ENCODE results near the gene FLT1.

Gene FLT1, protein sequence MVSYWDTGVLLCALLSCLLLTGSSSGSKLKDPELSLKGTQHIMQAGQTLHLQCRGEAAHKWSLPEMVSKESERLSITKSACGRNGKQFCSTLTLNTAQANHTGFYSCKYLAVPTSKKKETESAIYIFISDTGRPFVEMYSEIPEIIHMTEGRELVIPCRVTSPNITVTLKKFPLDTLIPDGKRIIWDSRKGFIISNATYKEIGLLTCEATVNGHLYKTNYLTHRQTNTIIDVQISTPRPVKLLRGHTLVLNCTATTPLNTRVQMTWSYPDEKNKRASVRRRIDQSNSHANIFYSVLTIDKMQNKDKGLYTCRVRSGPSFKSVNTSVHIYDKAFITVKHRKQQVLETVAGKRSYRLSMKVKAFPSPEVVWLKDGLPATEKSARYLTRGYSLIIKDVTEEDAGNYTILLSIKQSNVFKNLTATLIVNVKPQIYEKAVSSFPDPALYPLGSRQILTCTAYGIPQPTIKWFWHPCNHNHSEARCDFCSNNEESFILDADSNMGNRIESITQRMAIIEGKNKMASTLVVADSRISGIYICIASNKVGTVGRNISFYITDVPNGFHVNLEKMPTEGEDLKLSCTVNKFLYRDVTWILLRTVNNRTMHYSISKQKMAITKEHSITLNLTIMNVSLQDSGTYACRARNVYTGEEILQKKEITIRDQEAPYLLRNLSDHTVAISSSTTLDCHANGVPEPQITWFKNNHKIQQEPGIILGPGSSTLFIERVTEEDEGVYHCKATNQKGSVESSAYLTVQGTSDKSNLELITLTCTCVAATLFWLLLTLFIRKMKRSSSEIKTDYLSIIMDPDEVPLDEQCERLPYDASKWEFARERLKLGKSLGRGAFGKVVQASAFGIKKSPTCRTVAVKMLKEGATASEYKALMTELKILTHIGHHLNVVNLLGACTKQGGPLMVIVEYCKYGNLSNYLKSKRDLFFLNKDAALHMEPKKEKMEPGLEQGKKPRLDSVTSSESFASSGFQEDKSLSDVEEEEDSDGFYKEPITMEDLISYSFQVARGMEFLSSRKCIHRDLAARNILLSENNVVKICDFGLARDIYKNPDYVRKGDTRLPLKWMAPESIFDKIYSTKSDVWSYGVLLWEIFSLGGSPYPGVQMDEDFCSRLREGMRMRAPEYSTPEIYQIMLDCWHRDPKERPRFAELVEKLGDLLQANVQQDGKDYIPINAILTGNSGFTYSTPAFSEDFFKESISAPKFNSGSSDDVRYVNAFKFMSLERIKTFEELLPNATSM (N-terminal part only)

DNA sequence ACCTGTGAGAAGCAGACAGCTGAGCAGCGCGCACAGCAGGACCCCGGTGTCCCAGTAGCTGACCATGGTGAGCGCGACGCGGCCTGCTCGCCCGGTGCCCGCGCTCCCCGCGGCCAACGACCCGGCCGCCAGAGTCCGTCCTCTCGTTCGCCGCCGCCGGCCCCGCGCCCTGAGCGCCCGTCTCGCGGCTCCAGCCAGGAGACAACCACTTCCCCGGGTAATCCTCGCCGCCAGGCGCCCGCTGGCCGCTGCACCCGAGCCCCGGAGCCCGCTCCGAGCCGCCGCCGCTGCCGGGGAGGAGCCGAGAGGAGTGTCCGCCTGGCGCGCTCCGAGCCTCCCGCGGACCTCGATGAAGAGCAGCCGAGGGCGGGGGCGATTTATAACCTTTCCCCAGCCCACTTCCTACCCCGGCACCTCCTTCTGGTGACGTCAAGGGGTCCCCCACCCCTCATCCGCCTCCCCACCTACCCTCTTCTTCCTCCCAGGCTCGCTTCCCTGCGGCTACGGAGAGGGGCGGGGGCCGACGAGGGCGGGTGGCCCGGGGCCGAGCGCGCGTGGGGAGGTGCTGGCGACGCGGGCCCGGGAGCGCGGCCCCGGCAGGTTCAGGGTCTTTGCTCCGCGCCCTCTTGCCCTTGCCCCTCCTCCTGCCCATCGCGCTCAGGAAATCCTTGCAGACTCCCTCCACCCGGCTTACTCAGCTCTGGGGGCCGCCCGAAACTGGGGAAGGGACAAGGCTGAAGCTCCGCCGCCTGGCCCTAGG lies at the start of gene FLT1:
TSS of gene FLT1 (minus strand) at position 351 of the 760 bp plus-strand sequence. CDS start at position 66, 285 bp downstream.
- no peak for DNase-seq
- in situ Hi-C loops (cut with HindIII; ENCODE audit: low pct_ligation_motif_present, low pct_unique_long_range_greater_than_20kb, low sequenced_read_pairs), result no loop called here

DNA sequence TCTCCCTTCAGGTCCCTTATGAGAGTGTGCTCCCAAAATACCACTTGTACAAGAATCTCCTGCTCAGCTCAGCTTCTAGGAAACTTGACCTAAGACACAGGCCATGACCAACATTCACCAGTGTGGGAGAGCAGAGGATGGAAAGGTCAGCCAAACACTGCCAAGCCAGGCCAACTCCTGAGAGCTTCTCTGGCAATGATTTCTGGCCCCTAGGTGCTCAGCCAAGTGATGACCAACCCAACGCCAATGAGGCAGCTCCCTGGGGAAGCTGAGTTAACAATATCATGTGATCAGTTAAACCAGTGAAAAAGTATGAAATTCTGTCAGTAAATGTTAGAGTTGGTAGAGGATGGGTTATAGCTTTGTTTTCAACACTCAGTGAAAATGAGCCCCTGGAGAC lies 49.1 kb upstream of the FLT1 start:
- in situ Hi-C loops (cut with HindIII; ENCODE audit: low pct_ligation_motif_present, low pct_unique_long_range_greater_than_20kb, low sequenced_read_pairs), result no loop called here
- no peak for DNase-seq

DNA sequence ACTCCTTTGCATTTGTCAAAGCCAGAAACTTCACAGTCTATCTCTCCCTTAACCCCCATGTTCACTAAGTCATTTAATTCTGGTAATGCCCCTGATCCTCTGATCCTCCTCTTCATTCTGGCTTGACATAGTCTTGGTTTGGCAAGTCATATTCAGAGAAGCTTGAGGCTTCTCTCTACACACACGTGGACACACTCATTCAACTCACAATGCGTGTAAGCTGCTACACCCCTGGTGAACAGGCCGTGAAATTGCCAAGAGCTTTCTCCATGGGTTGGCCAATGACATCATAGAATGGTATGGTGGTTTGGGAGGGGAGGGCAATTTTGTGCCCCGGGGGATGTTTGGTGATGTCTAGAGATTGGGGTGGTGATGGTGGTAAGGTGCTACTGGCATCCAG lies 47.9 kb upstream of the FLT1 start:
- in situ Hi-C loops (cut with HindIII; ENCODE audit: low pct_ligation_motif_present, low pct_unique_long_range_greater_than_20kb, low sequenced_read_pairs), result no loop called here
- DNase-seq, result no peak

DNA sequence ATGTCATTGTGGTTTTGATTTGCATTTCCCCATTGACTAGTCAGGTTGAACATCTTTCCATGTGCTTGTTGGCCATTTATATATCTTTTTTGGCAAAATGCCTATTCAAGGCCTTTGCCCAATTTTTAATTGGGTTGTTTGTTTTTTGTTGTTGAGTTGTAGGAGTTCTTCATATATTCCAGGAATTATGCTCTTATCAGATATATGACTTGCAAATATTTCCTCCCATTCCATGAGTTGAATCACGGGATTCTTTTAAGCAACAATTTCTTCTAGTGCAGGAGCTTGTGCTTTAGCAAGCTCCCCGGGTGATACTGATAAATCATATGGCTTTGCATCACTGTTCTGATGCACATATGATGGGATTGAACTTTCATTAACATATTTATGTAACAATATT lies 47.0 kb upstream of the FLT1 start:
- DNase-seq, result no peak
- in situ Hi-C loops (cut with HindIII; ENCODE audit: low pct_ligation_motif_present, low pct_unique_long_range_greater_than_20kb, low sequenced_read_pairs), result no loop called here

DNA sequence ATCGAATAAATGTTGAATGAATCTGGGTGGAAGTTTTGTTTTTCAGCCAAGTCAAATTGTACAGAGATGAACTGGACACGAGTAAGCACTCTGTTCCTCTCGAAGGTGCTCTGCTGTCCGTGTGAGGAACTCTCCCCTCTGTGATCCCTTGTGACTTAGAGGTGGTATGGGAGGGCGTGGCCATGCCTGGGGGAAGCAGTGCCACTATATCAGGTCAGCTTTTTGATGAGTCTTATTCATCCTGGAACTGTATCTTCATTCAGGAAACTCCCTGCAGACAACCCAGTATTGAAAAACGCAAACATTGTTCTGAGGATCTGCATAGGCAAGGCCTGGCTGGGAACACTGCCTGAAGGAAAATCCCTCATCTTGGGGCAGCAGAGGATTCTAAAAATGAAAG lies 45.7 kb upstream of the FLT1 start:
- DNase-seq, result no peak
- in situ Hi-C loops (cut with HindIII; ENCODE audit: low pct_ligation_motif_present, low pct_unique_long_range_greater_than_20kb, low sequenced_read_pairs), result no loop called here

DNA sequence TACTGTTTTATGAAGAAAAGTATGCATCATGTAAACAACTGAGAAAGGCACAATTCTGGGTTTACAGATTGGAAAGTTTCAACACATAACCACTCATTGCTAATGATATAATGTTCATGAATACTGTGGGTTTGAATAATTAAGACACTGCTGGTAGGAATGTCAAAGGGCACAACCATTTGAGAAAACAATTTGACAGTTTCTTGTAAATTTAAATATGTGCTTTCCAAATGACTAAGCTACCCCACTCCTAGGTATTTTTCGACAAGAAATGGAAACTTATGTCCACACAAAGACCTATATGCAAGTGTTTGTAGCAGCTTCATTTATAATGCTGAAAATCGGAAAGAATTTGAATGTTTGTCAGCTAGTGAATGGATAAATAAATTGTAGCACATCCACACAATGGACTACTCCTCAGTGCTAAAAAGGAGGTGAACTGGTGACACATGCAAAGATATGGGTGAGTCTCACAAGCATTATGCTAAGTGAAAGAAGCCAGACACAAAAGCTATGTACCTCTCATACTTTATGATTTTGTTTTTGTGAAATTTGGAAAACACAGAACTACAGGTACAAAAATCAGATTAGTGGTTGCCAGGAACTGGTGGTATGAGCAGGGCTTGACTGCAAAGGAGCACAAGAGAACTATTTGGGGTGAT lies 44.8 kb upstream of the FLT1 start:
- in situ Hi-C loops (cut with HindIII; ENCODE audit: low pct_ligation_motif_present, low pct_unique_long_range_greater_than_20kb, low sequenced_read_pairs), result no loop called here
- DNase-seq, result no peak

DNA sequence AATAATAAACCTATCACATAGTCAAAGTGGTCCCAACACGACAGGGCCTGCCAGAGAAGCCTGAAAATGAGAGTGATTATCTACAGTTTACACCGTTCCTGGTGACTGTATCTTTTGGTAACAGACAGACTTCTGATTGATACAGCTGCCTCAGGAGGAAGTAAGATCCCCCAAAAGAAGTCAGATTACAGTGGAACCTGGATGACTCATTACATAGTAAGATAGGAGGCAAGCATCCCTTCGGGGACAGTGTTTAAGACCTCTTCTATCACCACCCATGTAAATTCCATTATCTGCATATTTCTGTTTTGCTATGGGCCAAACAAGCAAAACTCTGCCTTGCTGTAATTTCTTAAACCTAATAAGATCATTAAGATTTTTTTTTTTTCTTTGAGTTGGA lies 44.0 kb upstream of the FLT1 start:
- no peak for DNase-seq

DNA sequence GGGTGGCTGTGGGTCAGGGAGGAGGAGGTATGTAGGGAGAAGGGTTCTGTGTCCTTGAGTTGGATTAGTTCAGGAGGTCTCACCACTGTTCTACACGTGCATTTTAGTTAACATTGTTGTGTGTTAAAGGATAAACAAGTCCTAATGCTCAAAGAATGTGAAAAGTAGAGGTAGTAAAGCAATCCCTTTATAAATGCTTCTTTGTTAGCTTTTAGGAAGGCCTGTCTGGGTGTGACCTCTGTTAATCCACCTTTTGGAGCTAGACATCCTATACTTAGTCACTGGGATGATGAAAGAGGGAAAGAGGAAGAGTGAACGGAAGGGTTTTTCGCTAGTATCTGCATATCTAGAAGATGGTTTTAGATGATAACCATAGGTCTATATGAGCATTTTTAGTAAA lies 42.2 kb upstream of the FLT1 start:
- in situ Hi-C loops (cut with HindIII; ENCODE audit: low pct_ligation_motif_present, low pct_unique_long_range_greater_than_20kb, low sequenced_read_pairs), result no loop called here
- no peak for DNase-seq

More for the DNA sequence above, 44.0 kb upstream of the FLT1 start:
- in situ Hi-C loops (cut with HindIII; ENCODE audit: low pct_ligation_motif_present, low pct_unique_long_range_greater_than_20kb, low sequenced_read_pairs), result no loop called here

DNA sequence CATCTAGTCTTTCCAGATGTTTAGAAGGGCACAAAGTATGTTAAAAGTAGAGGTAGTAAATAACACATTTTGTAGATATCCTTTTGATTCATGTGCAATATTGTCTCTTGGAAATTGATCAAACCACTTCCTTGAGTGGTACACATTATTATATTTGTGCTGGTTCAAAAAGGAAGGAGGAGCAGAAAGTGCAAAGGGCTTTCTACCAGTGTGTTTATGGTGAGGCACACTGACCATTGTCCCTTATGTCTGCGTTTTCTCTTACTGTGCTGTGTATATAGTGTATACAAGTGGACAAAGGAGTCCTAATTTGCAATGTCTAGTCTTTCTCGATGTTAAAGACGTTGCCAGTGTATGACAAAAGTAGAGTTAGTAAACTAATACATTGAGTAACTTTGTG lies 41.4 kb upstream of the FLT1 start:
- in situ Hi-C loops (cut with HindIII; ENCODE audit: low pct_ligation_motif_present, low pct_unique_long_range_greater_than_20kb, low sequenced_read_pairs), result no loop called here
- no peak for DNase-seq

DNA sequence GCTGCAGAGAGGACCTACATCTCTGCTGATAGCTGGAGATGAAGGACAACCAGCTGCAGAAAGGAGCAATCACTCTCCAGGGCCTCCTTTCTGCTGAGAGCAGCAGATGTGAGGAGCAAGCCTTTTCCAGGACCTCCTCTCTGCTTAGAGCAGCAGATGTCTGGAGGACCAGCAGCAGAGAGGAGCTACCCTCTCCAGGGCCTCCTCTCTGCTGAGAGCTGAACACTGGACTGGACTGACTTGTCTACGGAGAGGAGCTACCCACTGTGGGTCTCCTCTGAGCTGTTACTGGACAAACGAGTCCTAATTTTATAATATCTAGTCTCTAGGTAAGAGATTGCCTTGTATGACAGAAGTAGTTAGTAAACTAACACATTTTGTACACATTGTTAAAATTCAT lies 40.8 kb upstream of the FLT1 start:
- no peak for DNase-seq
- in situ Hi-C loops (cut with HindIII; ENCODE audit: low pct_ligation_motif_present, low pct_unique_long_range_greater_than_20kb, low sequenced_read_pairs), result no loop called here

DNA sequence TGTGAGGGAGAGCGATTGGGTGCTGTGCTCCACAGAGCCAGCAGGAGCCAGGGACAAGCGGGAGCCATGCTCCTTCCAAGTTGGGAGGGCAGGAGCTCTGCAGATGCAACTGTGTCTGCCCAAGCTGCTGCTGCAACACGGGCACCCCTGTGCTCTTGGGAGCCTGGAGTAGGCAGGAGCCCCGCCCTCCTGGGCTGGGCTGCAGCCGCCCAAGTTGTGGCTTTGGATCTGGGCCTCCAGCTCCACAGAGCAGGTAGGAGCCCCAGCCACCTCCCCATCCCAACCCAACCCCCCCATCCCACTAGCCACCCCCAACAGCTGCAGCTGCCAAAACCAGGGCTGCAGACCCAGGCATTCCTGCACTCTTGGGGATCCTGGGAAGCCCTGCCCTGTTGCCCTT lies 39.9 kb upstream of the FLT1 start:
- in situ Hi-C loops (cut with HindIII; ENCODE audit: low pct_ligation_motif_present, low pct_unique_long_range_greater_than_20kb, low sequenced_read_pairs), result no loop called here
- DNase-seq, result no peak

DNA sequence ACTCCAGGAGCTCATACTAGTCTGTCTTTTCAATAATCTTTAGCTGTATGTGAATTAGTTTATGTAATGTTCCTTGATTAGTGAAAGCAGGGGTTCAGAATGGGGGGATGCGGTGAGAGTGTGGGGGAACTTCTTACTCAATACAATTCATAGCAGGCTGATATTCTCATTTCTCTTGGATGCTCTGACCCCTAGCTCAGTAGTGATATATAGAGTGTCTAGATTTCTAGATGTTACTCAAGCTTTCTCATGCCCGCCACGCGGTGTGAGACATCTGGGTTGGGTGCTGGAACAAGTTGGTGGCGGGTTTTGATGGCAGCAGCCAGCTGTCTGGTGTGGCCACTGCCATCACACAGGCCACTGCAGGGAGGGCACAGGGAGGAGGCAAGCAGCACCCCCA lies 39.3 kb upstream of the FLT1 start:
- in situ Hi-C loops (cut with HindIII; ENCODE audit: low pct_ligation_motif_present, low pct_unique_long_range_greater_than_20kb, low sequenced_read_pairs), result no loop called here
- no peak for DNase-seq

DNA sequence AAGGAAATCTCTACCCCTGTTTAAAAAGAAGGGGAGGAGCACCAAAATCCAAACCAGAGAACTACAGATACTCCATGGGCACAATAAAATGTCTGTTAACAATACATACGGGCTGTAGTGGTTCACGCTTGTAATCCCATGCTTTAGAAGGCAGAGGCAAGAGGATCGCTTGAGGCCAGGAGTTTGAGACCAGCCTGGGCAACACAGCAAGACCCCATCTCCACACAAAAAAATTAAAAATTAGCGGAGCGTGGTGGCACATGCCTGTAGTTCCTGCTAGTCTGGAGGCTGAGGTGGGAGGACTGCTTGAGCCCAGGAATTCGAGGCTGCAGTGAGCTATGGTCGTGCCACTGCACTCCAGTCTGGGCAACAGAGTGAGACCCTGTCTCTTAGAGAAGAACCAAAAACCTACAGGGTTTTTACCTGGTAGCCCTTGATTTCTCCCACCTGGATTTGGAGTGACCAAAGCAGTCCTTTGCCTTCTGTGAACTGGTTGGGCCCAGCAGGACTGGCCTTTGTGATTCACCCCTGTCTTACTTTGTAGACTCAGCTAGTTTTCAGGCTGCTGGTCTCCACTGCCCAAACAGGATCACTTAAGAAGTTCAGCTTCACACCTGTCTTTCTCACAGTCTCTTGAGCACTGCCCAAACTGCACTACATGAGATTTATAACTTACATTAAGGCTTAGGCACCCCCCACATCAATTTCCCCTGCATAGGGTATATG lies 38.7 kb upstream of the FLT1 start:
- in situ Hi-C loops (cut with HindIII; ENCODE audit: low pct_ligation_motif_present, low pct_unique_long_range_greater_than_20kb, low sequenced_read_pairs), result no loop called here
- DNase-seq, result no peak

DNA sequence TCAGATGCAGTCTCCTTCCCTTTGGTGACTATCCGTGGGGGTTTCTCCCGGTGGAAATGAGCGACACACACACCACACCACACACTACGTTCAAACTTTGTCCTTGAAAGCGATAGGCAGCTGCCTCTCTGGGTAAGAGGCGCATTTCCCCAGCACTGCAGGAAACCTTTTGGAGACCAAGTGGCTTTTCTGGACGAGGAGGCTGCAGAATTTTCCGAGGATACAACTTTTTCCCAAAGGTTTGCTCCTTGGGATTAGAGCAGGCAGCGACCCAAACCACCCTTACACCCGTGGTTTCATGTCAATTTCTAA lies 38.2 kb upstream of the FLT1 start:
- in situ Hi-C loops (cut with HindIII; ENCODE audit: low pct_ligation_motif_present, low pct_unique_long_range_greater_than_20kb, low sequenced_read_pairs), result no loop called here

DNA sequence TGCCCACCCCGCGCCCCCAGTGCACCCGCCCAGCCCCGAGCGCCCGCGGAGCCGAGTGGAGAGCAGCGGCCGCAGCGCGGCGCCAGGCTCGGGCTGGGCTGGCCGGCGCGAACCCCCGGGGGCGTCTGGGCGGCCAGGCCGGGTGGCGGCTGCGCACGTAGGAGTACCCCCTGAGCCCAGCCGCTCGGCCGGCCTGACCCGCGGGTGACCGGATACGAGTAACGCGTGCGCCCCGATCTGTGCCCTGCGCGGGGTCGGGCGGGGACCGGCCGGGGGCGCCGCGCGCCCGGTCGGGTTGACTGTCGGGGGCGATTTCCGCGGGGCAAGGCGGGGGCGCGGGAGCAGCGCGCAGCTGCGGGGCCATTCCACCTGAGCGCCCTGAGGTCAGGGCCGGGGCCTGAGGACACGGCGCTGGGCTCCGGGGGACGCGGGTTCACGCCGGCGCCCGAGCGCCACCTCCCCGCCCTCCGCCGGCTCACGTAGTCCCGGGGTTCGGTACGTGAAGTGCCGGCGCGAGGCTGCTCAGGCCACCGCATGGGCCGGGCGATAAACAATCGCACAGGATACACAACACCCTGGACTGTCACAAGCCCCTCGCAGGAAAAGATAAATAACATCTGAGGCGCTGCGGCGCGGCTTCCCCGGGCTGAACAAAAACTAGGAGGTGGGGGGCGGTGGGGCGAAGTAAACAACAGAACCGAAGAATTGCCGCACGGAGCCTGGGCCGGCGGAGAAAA lies 37.6 kb upstream of the FLT1 start:
- in situ Hi-C loops (cut with HindIII; ENCODE audit: low pct_ligation_motif_present, low pct_unique_long_range_greater_than_20kb, low sequenced_read_pairs), result no loop called here
- no peak for DNase-seq

More for the DNA sequence above, 38.2 kb upstream of the FLT1 start:
- no peak for DNase-seq

DNA sequence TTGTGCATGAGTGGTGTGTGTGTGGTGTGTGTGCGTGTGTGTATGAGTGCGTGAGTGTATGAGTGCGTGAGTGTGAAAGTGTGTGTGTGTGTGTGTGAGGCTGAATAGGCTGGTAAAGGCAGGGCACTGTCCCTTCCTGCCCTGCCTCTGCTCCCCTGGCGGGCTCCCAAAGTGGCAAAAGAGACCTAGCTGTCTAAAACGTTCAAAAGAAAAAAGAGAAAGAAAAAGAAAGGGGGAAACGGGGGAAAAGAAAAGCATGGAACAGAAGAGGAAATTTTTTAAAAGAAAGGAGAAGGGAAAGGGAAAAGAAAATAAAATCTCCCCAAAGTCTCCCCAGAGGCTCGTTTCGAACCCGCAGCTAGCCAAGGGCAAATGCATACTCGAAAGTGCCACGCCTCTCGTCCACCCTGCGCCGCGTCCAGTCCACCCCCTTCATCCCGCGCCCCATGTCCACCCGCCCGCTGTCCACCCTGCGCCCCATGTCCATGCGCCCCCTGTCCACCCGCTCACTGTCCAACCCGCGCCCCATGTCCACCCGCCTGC lies 37.0 kb upstream of the FLT1 start:
- no peak for DNase-seq
- in situ Hi-C loops (cut with HindIII; ENCODE audit: low pct_ligation_motif_present, low pct_unique_long_range_greater_than_20kb, low sequenced_read_pairs), result no loop called here

All from ACHN (cell line).